ENCODE measurements around the gene VDAC2.

VDAC2 gene

GRCh38 chr10:75210282-75211006 is at the start of gene VDAC2:
Gene VDAC2 (plus strand): TSS chr10:75210796. CDS start chr10:75211159, 363 bp downstream.
- no peak for TF ChIP-seq CTCF (IDR thresholded peaks at IDR 0.05; ENCODE audit: extremely low read depth, missing control alignments)
- DNase-seq (ENCODE audit: low spot score), result peak; percentile 98

GRCh38 chr10:75165684-75166622 is 44.6 kb upstream of the VDAC2 start:
- DNase-seq (ENCODE audit: low spot score), result peak; percentile 71
- TF ChIP-seq CTCF (IDR thresholded peaks at IDR 0.05; ENCODE audit: extremely low read depth, missing control alignments), result no peak

- no peak for TF ChIP-seq CTCF (IDR thresholded peaks at IDR 0.05; ENCODE audit: extremely low read depth, missing control alignments)
- no peak for DNase-seq (ENCODE audit: low spot score)
These were observed 44.0 kb upstream of the VDAC2 start for GRCh38 chr10:75166623-75166972.

- TF ChIP-seq CTCF (IDR thresholded peaks at IDR 0.05; ENCODE audit: extremely low read depth, missing control alignments), result no peak
- no peak for DNase-seq (ENCODE audit: low spot score)
These were observed 42.3 kb upstream of the VDAC2 start for GRCh38 chr10:75168275-75168674.

- no peak for TF ChIP-seq CTCF (IDR thresholded peaks at IDR 0.05; ENCODE audit: extremely low read depth, missing control alignments)
- DNase-seq (ENCODE audit: low spot score), result no peak
These were observed 40.4 kb upstream of the VDAC2 start for GRCh38 chr10:75170215-75170614.

- DNase-seq (ENCODE audit: low spot score), result no peak
- TF ChIP-seq CTCF (IDR thresholded peaks at IDR 0.05; ENCODE audit: extremely low read depth, missing control alignments), result no peak
These were observed 35.5 kb upstream of the VDAC2 start for GRCh38 chr10:75175046-75175445.

GRCh38 chr10:75176046-75176445 is 34.5 kb upstream of the VDAC2 start:
- DNase-seq (ENCODE audit: low spot score), result no peak
- TF ChIP-seq CTCF (IDR thresholded peaks at IDR 0.05; ENCODE audit: extremely low read depth, missing control alignments), result no peak
